Calu3 (cell line): ENCODE measurements around the gene ARL8A. TPM values are rescaled to one million over a fixed set of nuclear protein-coding genes. Genes with fewer than 3 reads are reported as not detected.
"Not testable (repeated sequence)": the region's sequence is repeated elsewhere in the genome, so short reads cannot be mapped to it uniquely, and the experiment has no call there.

Source experiments
- BruUV-seq: library from RNA; stranded (reverse); fragments of 400-500 nt; replicated peaks from 2 replicates; lab custom pipeline; 2021; lab: Mats Ljungman, UMichigan
- CTCF ChIA-PET: fragments of 300-600 bp; sonication (Branson Sonifier 250); formaldehyde crosslinking; loops from one replicate; lab custom pipeline; 2022; ENCODE audit warnings: antibody characterized with exemption; lab: Charles Lee
- DNase-seq: peaks from one replicate; pipeline ENCODE4 v3.0.0; 2022
- H3K27ac Mint-ChIP-seq: one replicate; pipeline ENCODE4 v1.8.0; 2022; ENCODE audit warnings: mixed read lengths; ENCODE audit not compliant: unreplicated experiment
- H3K27me3 Mint-ChIP-seq: one replicate; pipeline ENCODE4 v1.8.0; 2022; ENCODE audit warnings: mixed read lengths; ENCODE audit not compliant: unreplicated experiment
- H3K36me3 Mint-ChIP-seq: one replicate; pipeline ENCODE4 v1.8.0; 2022; ENCODE audit warnings: mild to moderate bottlenecking, moderate library complexity, mixed read lengths; ENCODE audit not compliant: insufficient read depth, unreplicated experiment
- H3K4me1 Mint-ChIP-seq: one replicate; pipeline ENCODE4 v1.8.0; 2022; ENCODE audit warnings: mild to moderate bottlenecking, low read depth, mixed read lengths; ENCODE audit not compliant: unreplicated experiment
- H3K4me3 Mint-ChIP-seq: one replicate; pipeline ENCODE4 v1.8.0; 2022; ENCODE audit warnings: mild to moderate bottlenecking, low read depth, moderate library complexity, mixed read lengths; ENCODE audit not compliant: unreplicated experiment
- H3K9me3 Mint-ChIP-seq: one replicate; pipeline ENCODE4 v1.8.0; 2022; ENCODE audit warnings: low read depth, mixed read lengths; ENCODE audit not compliant: unreplicated experiment
- CTCF ChIP-seq: fragments of 200-600 bp; IDR thresholded peaks from one replicate; pipeline ENCODE4 v1.8.0; 2022; ENCODE audit warnings: antibody characterized with exemption; ENCODE audit not compliant: unreplicated experiment
- intact Hi-C: fragments of 100-400 bp; cut with micrococcal nuclease; formaldehyde crosslinking; loops from one replicate; pipeline ENCODE4 v1.10.0; 2022; ENCODE audit not compliant: unreplicated experiment
- total RNA-seq: library from RNA; stranded (reverse); gene quantifications from 2 replicates; pipeline ENCODE4 v1.2.3, GENCODE V29; 2022

The ARL8A gene
- total RNA-seq, 1 experiment from 2014 or later: 64.1 TPM

DNA sequence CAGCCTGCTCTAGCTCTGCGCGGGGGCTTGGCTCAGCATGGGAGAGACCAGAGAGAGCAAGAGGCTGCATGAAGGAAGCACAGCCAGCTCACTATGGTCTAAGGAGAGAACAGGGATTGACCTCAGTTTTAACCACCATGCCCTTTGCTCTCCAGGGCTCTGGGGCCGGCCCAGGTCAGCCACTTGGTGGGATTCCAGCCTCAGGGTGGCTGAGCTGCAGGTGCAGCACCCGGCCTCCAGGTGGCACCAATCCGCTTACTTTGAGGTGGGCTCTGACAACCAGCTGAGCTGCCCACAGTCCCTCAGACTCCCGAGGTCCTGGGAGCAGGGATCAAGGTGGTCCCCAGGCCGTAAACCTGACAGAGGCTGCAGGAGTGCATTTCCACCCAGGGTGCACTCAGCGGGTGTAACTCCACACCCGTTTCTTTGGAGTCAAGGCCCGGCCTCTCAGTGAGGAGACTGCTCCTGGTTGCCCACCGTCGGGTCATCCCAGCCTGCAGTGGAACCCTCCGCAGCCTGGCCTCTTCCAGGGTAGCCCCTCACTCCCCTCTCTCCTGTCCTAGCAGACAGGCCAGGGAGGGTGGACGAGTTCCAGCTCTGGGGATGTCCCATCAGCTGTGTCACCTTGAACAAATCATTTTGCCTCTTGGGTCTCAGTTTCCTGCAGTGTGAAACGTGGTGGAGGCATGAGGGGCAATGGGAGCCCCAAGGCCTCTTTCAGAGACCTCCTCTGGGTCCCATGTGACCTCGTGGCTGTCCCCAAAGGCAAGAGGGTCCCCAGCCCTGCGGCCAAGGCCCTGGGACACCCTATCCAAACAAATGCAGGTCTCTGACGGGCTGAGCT lies 48.5 kb upstream of the ARL8A start:
- H3K27me3 Mint-ChIP-seq: peaks cover 77% of the 10 kb centered on the region
- peak; percentile 81 for DNase-seq
- no TSS peak for BruUV-seq
- peak; percentile 94 for TF ChIP-seq CTCF
- H3K4me1 Mint-ChIP-seq: peaks cover 4% of the 10 kb centered on the region
- no peaks in the 10 kb centered on the region for H3K9me3 Mint-ChIP-seq
- no peaks in the 10 kb centered on the region for H3K36me3 Mint-ChIP-seq
- no peak overlapping the region for H3K4me3 Mint-ChIP-seq
- CTCF ChIA-PET: interaction anchor here (0.6 to 2.1 kb wide), 17 partner anchors 13 to 527 kb away, joined by 3 to 26 read pairs (median 4); partner anchors contain the start of gene UBE2T
- intact Hi-C loops: loop anchor here (1.0 kb wide), 1 partner anchor 122 kb away; no protein-coding TSS in a partner anchor
- no peak overlapping the region for H3K27ac Mint-ChIP-seq

- H3K4me1 Mint-ChIP-seq, DNase-seq, BruUV-seq, H3K9me3 Mint-ChIP-seq, intact Hi-C loops, H3K4me3 Mint-ChIP-seq, H3K36me3 Mint-ChIP-seq, CTCF ChIA-PET, H3K27ac Mint-ChIP-seq: not testable (repeated sequence)
- peaks cover 77% of the 10 kb centered on the region for H3K27me3 Mint-ChIP-seq
Measured at GRCh38 chr1:202191391-202191790, 46.9 kb upstream of the ARL8A start.

DNA sequence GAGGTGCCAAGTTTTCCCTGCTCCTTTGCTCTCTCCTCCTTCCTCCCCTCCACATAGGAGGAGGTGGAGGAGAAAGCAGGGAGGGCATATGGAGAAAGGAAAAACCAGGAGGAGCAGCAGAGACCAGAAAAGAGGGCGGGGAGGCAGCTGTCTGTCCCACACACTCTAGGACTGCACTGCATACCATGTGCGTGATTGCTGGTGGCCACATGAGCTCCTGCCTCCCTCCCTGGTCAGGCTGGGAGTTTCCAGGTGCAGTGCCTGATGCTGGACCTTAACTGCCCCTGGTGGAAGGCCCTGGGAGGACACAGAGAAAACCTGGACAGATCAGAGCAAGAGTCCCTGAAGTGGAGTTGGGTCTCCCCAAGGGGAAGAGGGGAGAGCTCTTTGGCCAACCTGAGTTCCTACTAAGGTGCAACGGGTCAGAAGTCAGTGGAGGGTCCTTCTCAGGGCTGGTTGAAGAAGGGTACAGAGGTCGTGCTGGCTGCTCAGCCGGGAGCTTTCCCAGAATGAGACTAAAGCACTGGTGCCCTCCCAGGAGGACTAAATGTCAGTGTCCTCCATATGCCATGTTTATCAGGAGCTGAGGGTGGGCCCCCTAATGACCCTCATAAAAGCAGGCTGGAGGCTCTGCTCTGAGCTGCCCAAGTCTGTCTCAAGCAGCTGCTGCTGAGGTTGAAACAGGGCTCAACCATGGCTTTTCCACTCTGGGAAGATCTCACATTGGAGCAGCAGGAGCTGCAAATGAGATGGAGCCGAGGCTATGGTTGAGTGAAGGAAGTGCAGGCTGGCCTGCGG lies 45.6 kb upstream of the ARL8A start:
- Mint-ChIP-seq H3K27me3 (peaks cover 77% of the 10 kb centered on the region), H3K9me3 (no peaks in the 10 kb centered on the region), H3K36me3 (no peaks in the 10 kb centered on the region), H3K4me1 (peaks cover under 1% of the 10 kb centered on the region), H3K27ac (no peak overlapping the region), H3K4me3 (no peak overlapping the region)
- peak; percentile 68 for DNase-seq
- CTCF ChIA-PET: interaction anchor here (0.5 to 2.7 kb wide), 15 partner anchors 10 to 530 kb away, joined by 3 to 21 read pairs (median 4); partner anchors contain the start of gene RNPEP
- no TSS peak for BruUV-seq
- peak; percentile 36 for TF ChIP-seq CTCF
- intact Hi-C loops: loop anchor here (1.0 to 10.0 kb wide), 2 partner anchors 125 to 525 kb away; partner anchors contain the start of gene SYT2

DNA sequence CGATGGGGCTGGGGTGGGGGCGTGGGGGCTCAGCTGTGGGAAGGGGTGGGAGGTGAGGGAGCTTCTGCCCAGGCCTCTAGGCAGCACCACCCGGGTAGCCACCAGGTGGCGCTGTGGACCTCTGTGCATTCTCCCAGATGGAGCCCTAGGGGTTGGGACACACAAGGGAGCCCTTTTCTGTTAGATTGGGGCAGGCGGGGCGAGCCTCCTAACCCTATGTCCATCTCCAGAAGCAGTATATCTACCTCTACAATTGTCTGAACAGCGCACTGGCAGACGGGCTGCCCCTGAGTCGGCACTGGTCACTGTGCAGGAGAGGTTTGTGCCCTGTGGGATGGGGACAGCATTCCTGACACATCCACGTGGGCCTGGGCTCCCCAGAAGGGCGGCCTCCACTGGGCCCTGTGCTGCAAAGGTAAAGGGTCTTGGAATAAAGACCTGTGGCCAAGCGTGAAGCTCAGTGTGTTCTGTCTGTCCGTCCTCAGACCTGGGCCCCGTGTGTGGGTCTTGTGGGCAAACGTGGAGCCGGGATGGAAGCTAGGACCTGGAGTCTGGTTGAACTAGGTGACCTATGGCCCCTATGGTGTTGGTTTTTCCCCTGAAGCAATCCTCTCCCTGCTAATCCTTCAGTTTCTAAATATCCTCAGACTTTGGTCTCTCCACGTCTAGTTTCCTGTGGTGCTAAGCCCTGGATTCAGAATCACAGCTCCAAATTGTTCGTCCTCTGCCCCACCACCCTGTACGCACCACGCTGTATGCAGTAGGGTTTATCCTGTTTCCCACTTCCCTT lies 44.7 kb upstream of the ARL8A start:
- peaks cover 77% of the 10 kb centered on the region for H3K27me3 Mint-ChIP-seq
- H3K36me3 Mint-ChIP-seq: no peaks in the 10 kb centered on the region
- peak; percentile 97 for TF ChIP-seq CTCF
- DNase-seq: peak; percentile 92
- no peaks in the 10 kb centered on the region for H3K9me3 Mint-ChIP-seq
- no peak overlapping the region for H3K4me3 Mint-ChIP-seq
- intact Hi-C loops: loop anchor here (1.0 to 10.0 kb wide), 2 partner anchors 126 to 526 kb away; partner anchors contain the start of gene SYT2
- CTCF ChIA-PET: interaction anchor here (0.5 to 2.7 kb wide), 23 partner anchors 10 to 530 kb away, joined by 3 to 21 read pairs (median 4); partner anchors contain the start of genes RNPEP and UBE2T
- H3K27ac Mint-ChIP-seq: no peak overlapping the region
- BruUV-seq: no TSS peak
- peaks cover 8% of the 10 kb centered on the region for H3K4me1 Mint-ChIP-seq
